ENCODE data around the gene OSTN.

GRCh38 chr3:191238321-191238817 lies 39.3 kb downstream of the OSTN start:
- TF ChIP-seq HIC2 (CRISPR knock-in tag; IDR thresholded peaks at IDR 0.05; ENCODE audit: low read depth), result no peak
- TF ChIP-seq KDM1A (CRISPR knock-in tag; IDR thresholded peaks at IDR 0.05), result no peak
- TF ChIP-seq MEF2D (CRISPR knock-in tag; IDR thresholded peaks at IDR 0.05), result no peak
- no peak for TF ChIP-seq SALL1 (CRISPR knock-in tag; IDR thresholded peaks at IDR 0.05)
- no peak for TF ChIP-seq EZH2 (conservative IDR thresholded peaks at IDR 0.05; ENCODE audit: low read depth, low read length)
- TF ChIP-seq ZNF660 (CRISPR knock-in tag; IDR thresholded peaks at IDR 0.05; ENCODE audit: borderline replicate concordance, low read depth), result no peak
- no peak for TF ChIP-seq ZNF672 (CRISPR knock-in tag; IDR thresholded peaks at IDR 0.05)
- TF ChIP-seq CREM (IDR thresholded peaks at IDR 0.05), result no peak
- TF ChIP-seq CREM (CRISPR knock-in tag; IDR thresholded peaks at IDR 0.05), result no peak
- no peak for TF ChIP-seq FOXP1 (IDR thresholded peaks at IDR 0.05)
- TF ChIP-seq FOXP1 (CRISPR knock-in tag; IDR thresholded peaks at IDR 0.05), result no peak
- no peak for TF ChIP-seq SKI (IDR thresholded peaks at IDR 0.05; ENCODE audit: partially characterized antibody)
- TF ChIP-seq NFIC (IDR thresholded peaks at IDR 0.05; ENCODE audit: low read length), result no peak
- no peak for TF ChIP-seq FOXO4 (CRISPR knock-in tag; conservative IDR thresholded peaks at IDR 0.05)
- no peak for TF ChIP-seq MIER2 (CRISPR knock-in tag; IDR thresholded peaks at IDR 0.05)
- TF ChIP-seq POLR2A (IDR thresholded peaks at IDR 0.05; ENCODE audit: insufficient read depth in 1 of 2, low read depth in 2 of 2, low read length in 2 of 2), result no peak

All from HepG2 (cell line).